IPS DF 6.9 (cell line): ENCODE measurements around the gene IL22RA2.
"Not testable (repeated sequence)": the region's sequence is repeated elsewhere in the genome, so short reads cannot be mapped to it uniquely, and the experiment has no call there.

Source experiments
- DNase-seq: peaks from one replicate; pipeline ENCODE4 v3.0.0-alpha.2; 2013; ENCODE audit warnings: low read depth, low spot score
- H3K27ac ChIP-seq: one replicate; pipeline ENCODE4 v1.5.1; 2013; ENCODE audit warnings: low read length, control low read depth
- H3K27me3 ChIP-seq: 2 replicates; pipeline ENCODE4 v1.6.1; 2013; ENCODE audit warnings: mild to moderate bottlenecking, low read length; ENCODE audit not compliant: control insufficient read depth, insufficient read depth
- H3K36me3 ChIP-seq: 2 replicates; pipeline ENCODE4 v1.6.1; 2013; ENCODE audit warnings: low read length; ENCODE audit not compliant: control insufficient read depth, insufficient read depth
- H3K4me1 ChIP-seq: 2 replicates; pipeline ENCODE4 v1.6.1; 2013; ENCODE audit warnings: low read length; ENCODE audit not compliant: control insufficient read depth, insufficient read depth
- H3K4me3 ChIP-seq: 2 replicates; pipeline ENCODE4 v1.5.1; 2013; ENCODE audit warnings: mild to moderate bottlenecking, low read length
- H3K9me3 ChIP-seq: 2 replicates; pipeline ENCODE4 v1.6.1; 2013; ENCODE audit warnings: low read length, inconsistent platforms; ENCODE audit not compliant: control insufficient read depth, insufficient read depth
- WGBS: extraction: QIAGEN DNeasy Blood & Tissue Kit; methylation state at CpG from one replicate; pipeline ENCODE4 v1.1.7; 2013; ENCODE audit warnings: mixed read lengths, missing lambda C conversion rate; ENCODE audit not compliant: insufficient read length, insufficient coverage; 5-methylcytosine and 5-hydroxymethylcytosine counted together

Gene IL22RA2, protein sequence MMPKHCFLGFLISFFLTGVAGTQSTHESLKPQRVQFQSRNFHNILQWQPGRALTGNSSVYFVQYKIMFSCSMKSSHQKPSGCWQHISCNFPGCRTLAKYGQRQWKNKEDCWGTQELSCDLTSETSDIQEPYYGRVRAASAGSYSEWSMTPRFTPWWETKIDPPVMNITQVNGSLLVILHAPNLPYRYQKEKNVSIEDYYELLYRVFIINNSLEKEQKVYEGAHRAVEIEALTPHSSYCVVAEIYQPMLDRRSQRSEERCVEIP

DNA sequence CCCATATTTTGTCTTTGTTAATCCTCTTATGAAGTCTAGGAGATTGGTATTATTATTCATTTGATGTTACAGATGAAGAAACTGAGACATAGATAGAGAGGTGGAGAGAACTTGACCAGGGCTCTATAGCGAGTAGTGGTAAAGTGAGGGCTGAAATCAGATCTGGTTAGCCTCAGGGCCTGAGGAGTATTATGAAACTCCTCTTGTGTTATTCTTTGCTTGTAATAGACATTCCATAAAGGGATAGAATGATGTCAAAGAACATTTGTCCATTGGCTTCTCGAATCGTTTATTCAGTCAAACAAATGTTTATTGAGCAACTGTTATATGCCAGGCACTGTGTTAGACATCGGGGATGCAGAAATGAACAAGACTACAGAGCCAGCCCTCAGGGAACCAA is at the start of gene IL22RA2:
TSS of gene IL22RA2 (minus strand) at position 144 of the 400 bp plus-strand sequence. CDS start 11,895 bp downstream, outside the sequence.
- Histone ChIP-seq H3K27me3 (no peaks in the 10 kb centered on the region), H3K27ac (no peak within 1 kb of the TSS), H3K36me3 (no peaks in the 10 kb centered on the region), H3K4me1 (no peaks in the 10 kb centered on the region; the same call in 1 of the 2 replicates), H3K4me3 (no peak within 1 kb of the TSS), H3K9me3 (no peaks in the 10 kb centered on the region; the same call in 1 of the 2 replicates)
- WGBS, result no CpG with 5 or more reads among the region's 4 CpGs
- DNase-seq, result no peak

DNA sequence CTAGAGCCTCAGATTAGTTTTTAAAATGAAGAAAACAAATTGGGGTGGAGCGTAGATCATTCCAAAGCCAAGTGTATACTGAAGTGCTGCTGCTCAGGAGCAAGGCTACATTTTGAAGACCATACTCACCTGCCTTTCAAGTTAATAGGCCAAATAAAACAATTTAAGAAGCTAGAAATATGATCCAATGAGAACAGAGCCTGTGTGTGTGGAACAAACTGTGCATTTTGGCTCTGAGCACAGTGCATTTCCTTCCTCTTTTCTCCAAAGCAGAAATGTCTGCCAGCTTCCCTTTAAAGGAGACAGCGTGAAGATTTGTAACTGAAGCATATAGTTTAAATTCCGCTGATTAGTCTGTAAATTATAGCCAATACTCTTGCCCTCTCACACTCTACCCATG is 48.9 kb upstream of the IL22RA2 start:
- no peak overlapping the region for H3K27ac ChIP-seq
- H3K9me3 ChIP-seq, result no peaks in the 10 kb centered on the region
- no peaks in the 10 kb centered on the region for H3K4me1 ChIP-seq
- no peaks in the 10 kb centered on the region for H3K36me3 ChIP-seq
- no peaks in the 10 kb centered on the region for H3K27me3 ChIP-seq
- no peak for DNase-seq
- WGBS, result no CpG with 5 or more reads among the region's 3 CpGs
- H3K4me3 ChIP-seq, result no peak overlapping the region

DNA sequence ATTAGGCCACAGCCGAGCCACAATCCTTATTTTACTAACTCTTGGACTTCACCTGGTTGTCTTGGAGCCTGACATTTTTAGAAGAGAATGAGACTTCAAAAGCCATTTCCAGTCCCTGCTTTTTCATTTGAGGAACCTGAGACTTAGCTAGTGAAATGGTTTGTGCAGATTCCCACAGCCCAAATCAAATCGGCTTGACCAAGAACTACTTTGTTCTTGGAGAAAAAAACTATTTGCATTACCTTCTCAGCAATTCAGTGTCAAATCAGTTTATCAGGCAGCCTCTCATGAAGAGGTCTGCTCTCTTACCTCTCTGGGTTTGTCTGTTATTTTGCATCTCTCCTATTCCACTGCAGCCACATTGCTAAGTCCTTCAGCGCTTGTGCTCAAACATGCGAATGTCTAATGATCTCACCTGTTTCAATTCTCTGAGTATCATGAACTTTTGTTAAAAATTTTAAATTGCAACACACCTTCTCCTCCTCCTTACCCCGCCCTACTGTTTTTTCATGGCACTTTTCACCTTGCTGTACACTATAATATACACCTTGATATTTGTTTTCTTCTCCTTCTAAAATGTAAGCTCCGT is 46.3 kb upstream of the IL22RA2 start:
- WGBS, result no CpG with 5 or more reads among the region's 6 CpGs
- no peak overlapping the region for H3K27ac ChIP-seq

DNA sequence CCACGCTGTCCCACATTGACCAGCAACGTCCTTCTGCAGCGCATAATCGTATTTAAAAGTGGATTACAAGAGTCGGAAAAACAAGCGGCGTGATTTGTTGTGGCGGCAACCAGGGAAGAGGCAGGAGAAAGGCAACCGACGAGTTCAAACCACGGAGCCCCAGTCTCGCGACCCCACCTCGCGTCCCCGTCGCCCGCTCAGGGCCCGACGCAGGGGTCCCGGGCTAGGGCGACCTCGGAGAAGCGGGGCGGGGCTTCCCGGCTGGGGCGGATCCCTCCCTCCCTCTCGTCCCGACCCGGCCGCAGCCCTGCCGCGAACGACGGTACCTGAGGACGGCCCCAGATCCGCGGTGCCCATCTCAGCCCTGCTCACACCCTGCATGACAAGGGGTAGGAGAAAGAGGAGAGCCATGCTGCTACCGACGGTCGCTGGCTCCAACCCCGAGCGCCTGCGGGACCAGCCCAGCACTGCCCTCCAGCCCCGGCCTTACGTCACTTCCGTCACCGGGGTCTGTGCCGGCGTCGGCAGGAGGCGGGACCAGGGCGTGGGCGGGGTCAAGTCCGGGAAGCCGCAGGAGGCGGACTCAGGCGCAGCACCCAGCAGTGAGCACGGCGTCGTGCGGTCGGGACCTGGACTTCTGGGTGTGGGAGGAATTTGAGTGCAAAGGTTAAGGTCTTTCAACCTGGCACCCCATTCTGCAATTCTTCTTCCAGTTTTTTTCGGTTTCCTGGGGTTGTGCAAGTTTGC is 45.6 kb upstream of the IL22RA2 start, which contains the start of gene IFNGR1:
TSS of gene IFNGR1 (minus strand) at position 469 of the 747 bp plus-strand sequence. CDS start at position 411, 58 bp downstream.
- Histone ChIP-seq H3K9me3 (no peaks in the 10 kb centered on the region), H3K4me1 (no peaks in the 10 kb centered on the region), H3K36me3 (no peaks in the 10 kb centered on the region), H3K27ac (no peak within 1 kb of the TSS), H3K4me3 (peak within 1 kb of the TSS; percentile 92), H3K27me3 (no peaks in the 10 kb centered on the region)
- no CpG with 5 or more reads among the region's 64 CpGs for WGBS
- DNase-seq, result peak; percentile 70

More for the DNA sequence above, 46.3 kb upstream of the IL22RA2 start:
- DNase-seq, result no peak
- Histone ChIP-seq H3K4me1 (no peaks in the 10 kb centered on the region), H3K4me3 (peak overlapping the region; percentile 92; the same call in 1 of the 2 replicates), H3K36me3 (no peaks in the 10 kb centered on the region), H3K9me3 (no peaks in the 10 kb centered on the region), H3K27me3 (no peaks in the 10 kb centered on the region)

DNA sequence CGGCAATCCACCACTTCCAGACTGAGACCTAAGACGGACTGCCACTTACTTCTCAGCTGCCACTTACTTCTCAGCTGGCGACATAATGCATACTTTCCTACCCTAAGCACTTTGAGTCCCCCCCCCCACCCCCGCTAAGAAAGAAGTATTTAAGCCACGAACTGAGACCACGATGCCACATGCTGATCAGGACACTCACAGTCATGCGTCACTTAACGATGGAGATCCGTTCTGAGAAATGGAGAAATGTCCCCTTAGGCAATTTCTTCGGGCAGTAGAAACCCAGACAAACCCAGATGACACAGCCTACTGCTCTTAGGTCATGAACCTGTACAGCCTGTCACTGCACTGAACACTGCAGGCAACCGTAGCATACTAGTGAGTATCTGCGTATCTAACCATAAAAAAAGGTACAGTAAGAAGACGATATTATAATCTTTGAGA is 45.1 kb upstream of the IL22RA2 start:
- Histone ChIP-seq H3K27me3 (no peaks in the 10 kb centered on the region), H3K4me1 (no peaks in the 10 kb centered on the region), H3K36me3 (no peaks in the 10 kb centered on the region), H3K9me3 (no peaks in the 10 kb centered on the region), H3K4me3 (peak overlapping the region; percentile 92; the same call in 1 of the 2 replicates), H3K27ac (no peak overlapping the region)
- no peak for DNase-seq
- no CpG with 5 or more reads among the region's 13 CpGs for WGBS

DNA sequence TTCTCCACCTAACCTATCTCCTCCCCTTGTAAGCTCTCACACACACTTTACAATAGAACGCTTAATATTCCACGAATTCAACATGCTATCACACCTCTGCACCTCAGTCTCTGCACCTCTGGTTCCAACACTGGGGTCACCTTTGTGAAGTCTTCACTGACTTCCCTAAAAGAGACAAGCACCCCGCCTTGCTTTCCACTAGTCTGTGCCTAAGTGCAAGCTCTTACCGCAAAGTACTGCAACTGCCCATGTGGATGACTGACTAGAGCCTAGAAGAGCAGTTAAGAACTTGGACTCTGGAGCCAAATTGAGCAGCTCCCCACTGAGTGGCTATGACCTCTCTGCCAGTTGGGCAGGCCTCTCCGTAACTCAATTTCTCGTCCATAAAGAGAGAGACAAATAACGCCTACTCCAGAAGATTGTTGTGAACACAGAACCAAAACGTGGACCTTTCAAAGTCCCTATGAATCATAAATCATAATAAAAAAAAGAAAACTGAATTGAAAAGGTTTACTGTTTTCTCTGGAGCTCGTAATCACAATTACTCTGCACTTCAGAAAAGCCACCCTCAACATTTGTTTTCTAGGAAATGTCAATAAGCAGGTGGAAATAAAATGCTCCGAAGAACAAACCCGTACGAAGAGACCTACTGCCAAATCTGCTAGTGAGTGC is 44.5 kb upstream of the IL22RA2 start:
- 100% methylated on average over 2 of the region's 12 CpGs for WGBS
- no peak for DNase-seq
- H3K9me3 ChIP-seq, result no peaks in the 10 kb centered on the region
- H3K4me1 ChIP-seq, result no peaks in the 10 kb centered on the region
- peak overlapping the region; percentile 92; the same call in 1 of the 2 replicates for H3K4me3 ChIP-seq
- no peaks in the 10 kb centered on the region for H3K36me3 ChIP-seq
- H3K27ac ChIP-seq, result no peak overlapping the region
- no peaks in the 10 kb centered on the region for H3K27me3 ChIP-seq

DNA sequence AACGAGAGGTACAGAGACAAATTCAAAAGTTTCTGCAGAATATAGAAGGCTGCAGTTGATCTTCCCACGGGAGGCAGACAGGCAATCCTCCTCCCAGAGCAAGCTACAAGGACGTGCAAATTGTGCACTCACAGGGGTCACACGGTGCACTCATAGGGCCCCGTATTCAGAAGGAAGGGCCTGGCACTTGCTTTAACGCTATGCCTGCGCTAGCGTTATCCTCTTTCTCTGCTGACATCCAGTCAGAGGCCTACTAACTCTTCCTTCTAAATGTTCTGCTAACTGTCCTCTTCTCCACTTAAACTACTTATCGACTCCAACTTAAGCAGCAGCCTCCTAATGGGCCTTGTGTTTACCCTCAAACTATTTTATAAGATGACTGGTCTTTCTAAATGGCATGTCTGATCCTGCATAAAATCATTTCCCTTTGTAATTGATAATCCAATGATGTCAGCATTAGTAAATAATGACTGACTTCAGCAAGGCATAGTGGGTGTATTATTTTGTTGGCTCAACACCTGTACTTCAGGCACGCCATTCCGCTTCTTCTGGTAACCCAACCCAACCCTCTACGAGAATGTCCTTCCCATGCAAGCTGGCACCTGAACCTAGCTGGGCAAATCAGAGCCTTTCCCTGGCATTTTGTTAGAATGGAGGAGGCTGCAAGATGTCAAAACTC is 43.6 kb upstream of the IL22RA2 start:
- no peak overlapping the region for H3K27ac ChIP-seq
- H3K4me3 ChIP-seq, result no peak overlapping the region
- no peaks in the 10 kb centered on the region for H3K27me3 ChIP-seq
- DNase-seq, result no peak
- H3K9me3 ChIP-seq, result no peaks in the 10 kb centered on the region
- H3K4me1 ChIP-seq, result no peaks in the 10 kb centered on the region
- H3K36me3 ChIP-seq, result no peaks in the 10 kb centered on the region
- no CpG with 5 or more reads among the region's 12 CpGs for WGBS

DNA sequence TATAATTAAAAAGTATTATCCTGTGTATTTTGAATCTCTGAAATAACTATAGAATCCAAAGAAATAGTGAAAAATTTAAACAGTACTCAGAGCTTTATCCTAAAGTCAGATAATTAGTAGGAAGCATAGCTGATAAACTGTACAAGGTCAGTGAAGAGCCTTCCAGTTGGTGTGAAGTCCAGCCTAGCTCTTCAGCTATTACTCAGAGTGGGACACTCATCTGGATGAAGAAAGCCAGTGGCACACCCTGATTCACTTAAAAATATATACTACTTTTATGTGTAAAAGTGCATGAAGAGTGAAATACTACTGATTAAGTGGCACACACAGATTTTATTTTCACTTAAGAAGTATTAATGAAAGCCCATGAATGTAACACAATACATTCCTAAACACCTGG is 42.7 kb upstream of the IL22RA2 start:
- Histone ChIP-seq H3K9me3 (peaks cover 1% of the 10 kb centered on the region; the same call in 1 of the 2 replicates), H3K4me3 (no peak overlapping the region), H3K27ac (no peak overlapping the region), H3K4me1 (no peaks in the 10 kb centered on the region), H3K27me3 (no peaks in the 10 kb centered on the region), H3K36me3 (no peaks in the 10 kb centered on the region)
- DNase-seq, result no peak

DNA sequence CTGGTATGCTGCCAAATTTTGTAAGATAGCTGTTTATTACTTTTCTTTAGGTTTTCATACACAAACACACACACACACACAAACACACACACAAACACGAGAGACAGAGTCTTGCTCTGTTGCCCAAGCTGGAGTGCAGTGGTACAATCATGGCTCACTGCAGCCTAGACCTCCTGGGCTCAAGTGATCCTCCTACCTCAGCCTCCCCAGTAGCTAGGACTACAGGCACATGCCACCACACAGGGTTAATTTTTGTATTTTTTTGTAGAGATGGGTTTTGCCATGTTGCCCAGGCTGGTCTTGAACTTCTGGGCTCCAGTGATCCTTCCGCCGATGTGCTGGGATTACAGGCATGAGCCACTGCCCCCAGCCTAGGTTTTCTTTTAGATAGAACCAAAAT is 42.2 kb upstream of the IL22RA2 start:
- H3K36me3 ChIP-seq, result not testable (repeated sequence)

More for the DNA sequence above, 42.2 kb upstream of the IL22RA2 start:
- not testable (repeated sequence) for H3K27ac ChIP-seq, DNase-seq, H3K4me1 ChIP-seq, H3K27me3 ChIP-seq, H3K9me3 ChIP-seq, H3K4me3 ChIP-seq
- WGBS, result no CpG with 5 or more reads among the region's 3 CpGs
